Measurements from ENCODE around the gene STH. TPM values are rescaled to one million over a fixed set of nuclear protein-coding genes. Genes with fewer than 3 reads are reported as not detected.

The STH gene
- total RNA-seq, 2 donors from 2014 or later: not detected

GRCh38 chr17:45961206-45961605 is 37.8 kb upstream of the STH start:
- H3K9me3 ChIP-seq: no peaks in the 10 kb centered on the region
- TF ChIP-seq POLR2A (IDR thresholded peaks at IDR 0.05) (no peak), POLR2AphosphoS5 (IDR thresholded peaks at IDR 0.05) (no peak), CTCF (IDR thresholded peaks at IDR 0.05) (no peak)
- intact Hi-C loops (cut with DNase I): no loop called here
- no peaks in the 10 kb centered on the region for H3K36me3 ChIP-seq
- no peak overlapping the region for H3K4me3 ChIP-seq
- DNase-seq (ENCODE audit: low spot score): no peak
- no peaks in the 10 kb centered on the region for H3K27me3 ChIP-seq (replicated peaks; ENCODE audit: insufficient read depth)
- no peak overlapping the region for H3K27ac ChIP-seq
- no peaks in the 10 kb centered on the region for H3K4me1 ChIP-seq (replicated peaks)
- 85% methylated on average over 6 of the region's 6 CpGs for WGBS

- no peaks in the 10 kb centered on the region for H3K9me3 ChIP-seq
- WGBS: 93% methylated on average over 12 of the region's 12 CpGs
- H3K36me3 ChIP-seq: no peaks in the 10 kb centered on the region
- no peak overlapping the region for H3K4me3 ChIP-seq
- TF ChIP-seq CTCF (IDR thresholded peaks at IDR 0.05) (no peak), POLR2AphosphoS5 (IDR thresholded peaks at IDR 0.05) (no peak), POLR2A (IDR thresholded peaks at IDR 0.05) (no peak)
- H3K27me3 ChIP-seq (replicated peaks; ENCODE audit: insufficient read depth): no peaks in the 10 kb centered on the region
- intact Hi-C loops (cut with DNase I): no loop called here
- no peaks in the 10 kb centered on the region for H3K4me1 ChIP-seq (replicated peaks)
- no peak overlapping the region for H3K27ac ChIP-seq
- no peak for DNase-seq (ENCODE audit: low spot score)
These were observed 36.7 kb upstream of the STH start for GRCh38 chr17:45962221-45962972.

- Histone ChIP-seq H3K4me3 (no peak overlapping the region), H3K9me3 (no peaks in the 10 kb centered on the region), H3K36me3 (no peaks in the 10 kb centered on the region), H3K4me1 (replicated peaks) (no peaks in the 10 kb centered on the region), H3K27ac (no peak overlapping the region), H3K27me3 (replicated peaks; ENCODE audit: insufficient read depth) (no peaks in the 10 kb centered on the region)
- WGBS: 90% methylated on average over 5 of the region's 5 CpGs
- intact Hi-C loops (cut with DNase I): no loop called here
- TF ChIP-seq CTCF (IDR thresholded peaks at IDR 0.05): no peak
- DNase-seq (ENCODE audit: low spot score): no peak
These were observed 35.8 kb upstream of the STH start for GRCh38 chr17:45963283-45963682.

GRCh38 chr17:45963889-45964288 is 35.2 kb upstream of the STH start:
- Histone ChIP-seq H3K27me3 (replicated peaks; ENCODE audit: insufficient read depth) (no peaks in the 10 kb centered on the region), H3K4me1 (replicated peaks) (no peaks in the 10 kb centered on the region), H3K36me3 (no peaks in the 10 kb centered on the region), H3K9me3 (no peaks in the 10 kb centered on the region), H3K27ac (no peak overlapping the region), H3K4me3 (no peak overlapping the region)
- intact Hi-C loops (cut with DNase I): no loop called here
- 75% methylated on average over 5 of the region's 5 CpGs for WGBS
- no peak for DNase-seq (ENCODE audit: low spot score)
- TF ChIP-seq POLR2A (IDR thresholded peaks at IDR 0.05) (no peak), CTCF (IDR thresholded peaks at IDR 0.05) (no peak), POLR2AphosphoS5 (IDR thresholded peaks at IDR 0.05) (no peak)

GRCh38 chr17:45964634-45965033 is 34.4 kb upstream of the STH start:
- Histone ChIP-seq H3K4me3 (no peak overlapping the region), H3K36me3 (no peaks in the 10 kb centered on the region), H3K4me1 (replicated peaks) (no peaks in the 10 kb centered on the region), H3K27me3 (replicated peaks; ENCODE audit: insufficient read depth) (no peaks in the 10 kb centered on the region), H3K27ac (no peak overlapping the region), H3K9me3 (no peaks in the 10 kb centered on the region)
- DNase-seq (ENCODE audit: low spot score): no peak
- intact Hi-C loops (cut with DNase I): no loop called here
- no peak for TF ChIP-seq POLR2AphosphoS5 (IDR thresholded peaks at IDR 0.05)
- TF ChIP-seq CTCF (IDR thresholded peaks at IDR 0.05): no peak
- no peak for TF ChIP-seq POLR2A (IDR thresholded peaks at IDR 0.05)
- WGBS: 95% methylated on average over 4 of the region's 4 CpGs

All from prostate gland (tissue), 2 donors.